ENCODE results near the gene LRRC1. TPM values are rescaled to one million over a fixed set of nuclear protein-coding genes. Genes with fewer than 3 reads are reported as not detected.

The LRRC1 gene
- total and polyA plus RNA-seq, 2 of the 13 experiments (the other 11 are each of a cell fraction or from before 2014, with no cell fraction given), result 15.6 to 27.7 TPM

DNA sequence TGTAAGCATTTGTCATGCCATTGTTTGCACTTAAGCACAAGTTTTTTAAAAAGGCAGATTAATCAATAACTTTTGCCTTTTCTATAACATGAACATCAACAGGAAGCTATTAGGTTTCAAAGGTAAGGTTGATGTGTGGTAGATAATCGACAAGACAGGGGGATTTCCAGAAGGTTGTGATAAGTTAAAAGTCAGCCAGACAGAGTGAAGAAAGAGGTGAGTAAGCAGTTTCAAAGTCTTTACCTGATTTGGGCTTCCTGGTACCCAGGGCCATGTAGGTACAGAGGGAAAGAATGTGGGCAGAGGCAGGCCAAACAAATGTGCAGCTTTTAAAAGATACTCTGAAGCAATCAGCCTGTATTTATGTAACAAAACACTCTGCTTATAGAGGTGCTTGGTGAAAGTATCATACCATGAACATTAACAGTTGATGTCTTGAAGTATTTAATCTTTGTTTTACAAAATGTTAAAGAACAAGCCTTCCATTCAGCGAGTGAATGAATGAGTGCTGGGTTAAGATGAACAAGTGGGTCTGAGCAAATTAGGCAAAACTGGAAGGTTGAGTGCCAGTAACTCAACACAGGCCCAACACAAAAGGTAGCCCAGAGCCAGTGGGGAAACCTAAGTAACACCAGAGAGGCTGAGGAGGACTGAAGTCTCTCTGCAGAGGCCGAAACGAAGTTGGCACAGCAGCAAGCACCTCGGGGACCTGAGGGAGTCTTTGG, 60.2 kb downstream of the LRRC1 start (continued):
- TF ChIP-seq, protein P1, sequence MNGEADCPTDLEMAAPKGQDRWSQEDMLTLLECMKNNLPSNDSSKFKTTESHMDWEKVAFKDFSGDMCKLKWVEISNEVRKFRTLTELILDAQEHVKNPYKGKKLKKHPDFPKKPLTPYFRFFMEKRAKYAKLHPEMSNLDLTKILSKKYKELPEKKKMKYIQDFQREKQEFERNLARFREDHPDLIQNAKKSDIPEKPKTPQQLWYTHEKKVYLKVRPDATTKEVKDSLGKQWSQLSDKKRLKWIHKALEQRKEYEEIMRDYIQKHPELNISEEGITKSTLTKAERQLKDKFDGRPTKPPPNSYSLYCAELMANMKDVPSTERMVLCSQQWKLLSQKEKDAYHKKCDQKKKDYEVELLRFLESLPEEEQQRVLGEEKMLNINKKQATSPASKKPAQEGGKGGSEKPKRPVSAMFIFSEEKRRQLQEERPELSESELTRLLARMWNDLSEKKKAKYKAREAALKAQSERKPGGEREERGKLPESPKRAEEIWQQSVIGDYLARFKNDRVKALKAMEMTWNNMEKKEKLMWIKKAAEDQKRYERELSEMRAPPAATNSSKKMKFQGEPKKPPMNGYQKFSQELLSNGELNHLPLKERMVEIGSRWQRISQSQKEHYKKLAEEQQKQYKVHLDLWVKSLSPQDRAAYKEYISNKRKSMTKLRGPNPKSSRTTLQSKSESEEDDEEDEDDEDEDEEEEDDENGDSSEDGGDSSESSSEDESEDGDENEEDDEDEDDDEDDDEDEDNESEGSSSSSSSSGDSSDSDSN (CRISPR knock-in tag; IDR thresholded peaks at IDR 0.05), result no peak
- no peak for TF ChIP-seq ZC3H13 (CRISPR knock-in tag; IDR thresholded peaks at IDR 0.05)
- no peak for TF ChIP-seq ZBTB8A (CRISPR knock-in tag; IDR thresholded peaks at IDR 0.05; ENCODE audit: borderline replicate concordance, low read depth)
- no peak for TF ChIP-seq REXO4 (CRISPR knock-in tag; IDR thresholded peaks at IDR 0.05; ENCODE audit: borderline replicate concordance)
- peak; percentile 84 for TF ChIP-seq ERF (CRISPR knock-in tag; IDR thresholded peaks at IDR 0.05)
- TF ChIP-seq NKX3-1 (CRISPR knock-in tag; IDR thresholded peaks at IDR 0.05), result no peak
- TF ChIP-seq KLF16 (CRISPR knock-in tag; IDR thresholded peaks at IDR 0.05), result peak in 1 of 2 experiments; percentile 38; a peak in 1 of 4 replicates
- TF ChIP-seq HOXA5 (CRISPR knock-in tag; IDR thresholded peaks at IDR 0.05), result no peak
- TF ChIP-seq ZKSCAN5 (CRISPR knock-in tag; IDR thresholded peaks at IDR 0.05), result no peak
- TF ChIP-seq ZNF773 (CRISPR knock-in tag; IDR thresholded peaks at IDR 0.05; ENCODE audit: borderline replicate concordance), result no peak
- no peak for TF ChIP-seq PLRG1 (conservative IDR thresholded peaks at IDR 0.05)
- TF ChIP-seq, protein P2, sequence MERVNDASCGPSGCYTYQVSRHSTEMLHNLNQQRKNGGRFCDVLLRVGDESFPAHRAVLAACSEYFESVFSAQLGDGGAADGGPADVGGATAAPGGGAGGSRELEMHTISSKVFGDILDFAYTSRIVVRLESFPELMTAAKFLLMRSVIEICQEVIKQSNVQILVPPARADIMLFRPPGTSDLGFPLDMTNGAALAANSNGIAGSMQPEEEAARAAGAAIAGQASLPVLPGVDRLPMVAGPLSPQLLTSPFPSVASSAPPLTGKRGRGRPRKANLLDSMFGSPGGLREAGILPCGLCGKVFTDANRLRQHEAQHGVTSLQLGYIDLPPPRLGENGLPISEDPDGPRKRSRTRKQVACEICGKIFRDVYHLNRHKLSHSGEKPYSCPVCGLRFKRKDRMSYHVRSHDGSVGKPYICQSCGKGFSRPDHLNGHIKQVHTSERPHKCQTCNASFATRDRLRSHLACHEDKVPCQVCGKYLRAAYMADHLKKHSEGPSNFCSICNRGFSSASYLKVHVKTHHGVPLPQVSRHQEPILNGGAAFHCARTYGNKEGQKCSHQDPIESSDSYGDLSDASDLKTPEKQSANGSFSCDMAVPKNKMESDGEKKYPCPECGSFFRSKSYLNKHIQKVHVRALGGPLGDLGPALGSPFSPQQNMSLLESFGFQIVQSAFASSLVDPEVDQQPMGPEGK (CRISPR knock-in tag; IDR thresholded peaks at IDR 0.05), result 0 out of 2 replicates have a peak, but pooled peaks have one; percentile 26
- TF ChIP-seq, protein P3, sequence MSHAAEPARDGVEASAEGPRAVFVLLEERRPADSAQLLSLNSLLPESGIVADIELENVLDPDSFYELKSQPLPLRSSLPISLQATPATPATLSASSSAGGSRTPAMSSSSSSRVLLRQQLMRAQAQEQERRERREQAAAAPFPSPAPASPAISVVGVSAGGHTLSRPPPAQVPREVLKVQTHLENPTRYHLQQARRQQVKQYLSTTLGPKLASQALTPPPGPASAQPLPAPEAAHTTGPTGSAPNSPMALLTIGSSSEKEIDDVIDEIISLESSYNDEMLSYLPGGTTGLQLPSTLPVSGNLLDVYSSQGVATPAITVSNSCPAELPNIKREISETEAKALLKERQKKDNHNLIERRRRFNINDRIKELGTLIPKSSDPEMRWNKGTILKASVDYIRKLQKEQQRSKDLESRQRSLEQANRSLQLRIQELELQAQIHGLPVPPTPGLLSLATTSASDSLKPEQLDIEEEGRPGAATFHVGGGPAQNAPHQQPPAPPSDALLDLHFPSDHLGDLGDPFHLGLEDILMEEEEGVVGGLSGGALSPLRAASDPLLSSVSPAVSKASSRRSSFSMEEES (CRISPR knock-in tag; IDR thresholded peaks at IDR 0.05), result peak; percentile 49; the same call in 1 of the 2 replicates
- no peak for TF ChIP-seq ZNF607 (CRISPR knock-in tag; IDR thresholded peaks at IDR 0.05; ENCODE audit: borderline replicate concordance)
- no peak for TF ChIP-seq ZNF3 (CRISPR knock-in tag; IDR thresholded peaks at IDR 0.05)
- no peak for TF ChIP-seq ZNF432 (CRISPR knock-in tag; IDR thresholded peaks at IDR 0.05; ENCODE audit: borderline replicate concordance)
- TF ChIP-seq, protein P4, sequence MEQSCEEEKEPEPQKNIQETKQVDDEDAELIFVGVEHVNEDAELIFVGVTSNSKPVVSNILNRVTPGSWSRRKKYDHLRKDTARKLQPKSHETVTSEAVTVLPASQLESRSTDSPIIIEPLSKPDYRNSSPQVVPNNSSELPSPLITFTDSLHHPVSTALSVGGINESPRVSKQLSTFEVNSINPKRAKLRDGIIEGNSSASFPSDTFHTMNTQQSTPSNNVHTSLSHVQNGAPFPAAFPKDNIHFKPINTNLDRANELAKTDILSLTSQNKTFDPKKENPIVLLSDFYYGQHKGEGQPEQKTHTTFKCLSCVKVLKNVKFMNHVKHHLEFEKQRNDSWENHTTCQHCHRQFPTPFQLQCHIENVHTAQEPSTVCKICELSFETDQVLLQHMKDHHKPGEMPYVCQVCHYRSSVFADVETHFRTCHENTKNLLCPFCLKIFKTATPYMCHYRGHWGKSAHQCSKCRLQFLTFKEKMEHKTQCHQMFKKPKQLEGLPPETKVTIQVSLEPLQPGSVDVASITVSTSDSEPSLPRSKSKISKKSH (CRISPR knock-in tag; IDR thresholded peaks at IDR 0.05; ENCODE audit: borderline replicate concordance), result no peak
- TF ChIP-seq SOX6 (IDR thresholded peaks at IDR 0.05), result no peak
- peak; percentile 95 for TF ChIP-seq SOX6 (CRISPR knock-in tag; IDR thresholded peaks at IDR 0.05)
- no peak for TF ChIP-seq ZBTB21 (CRISPR knock-in tag; IDR thresholded peaks at IDR 0.05)
- no peak for TF ChIP-seq SRSF1 (optimal IDR thresholded peaks at IDR 0.05; ENCODE audit: low read depth, low read length)
- TF ChIP-seq ZNF558 (CRISPR knock-in tag; IDR thresholded peaks at IDR 0.05; ENCODE audit: borderline replicate concordance), result no peak
- TF ChIP-seq JUN (CRISPR knock-in tag; IDR thresholded peaks at IDR 0.05), result peak; percentile 80
- TF ChIP-seq SP1 (IDR thresholded peaks at IDR 0.05), result no peak
- no peak for TF ChIP-seq SP1 (CRISPR knock-in tag; IDR thresholded peaks at IDR 0.05)

Measured in HepG2 (cell line).